Prostate gland (tissue), 2 donors: ENCODE data around the gene CAVIN4.

Source experiments
- CTCF ChIP-seq, 4 experiments: fragments of 200-600 bp in 2 of 4; fragments of 450-650 bp in 2 of 4; sonication (generic) in 2 of 4; IDR thresholded peaks; 1 replicate in 3 of 4; 2 replicates in 1 of 4; pipeline ENCODE4 v1.5.1; 2016 to 2019; ENCODE audit warnings: antibody characterized with exemption in 4 of 4, mild to moderate bottlenecking in 2 of 4, moderate library complexity in 2 of 4
- POLR2A ChIP-seq: fragments of 450-650 bp; IDR thresholded peaks from one replicate; pipeline ENCODE4 v1.6.1; 2016; ENCODE audit warnings: antibody characterized with exemption, mild to moderate bottlenecking
- POLR2AphosphoS5 ChIP-seq: sonication (generic); formaldehyde crosslinking; IDR thresholded peaks from one replicate; pipeline ENCODE4 v1.6.1; 2017; ENCODE audit warnings: antibody characterized with exemption

DNA sequence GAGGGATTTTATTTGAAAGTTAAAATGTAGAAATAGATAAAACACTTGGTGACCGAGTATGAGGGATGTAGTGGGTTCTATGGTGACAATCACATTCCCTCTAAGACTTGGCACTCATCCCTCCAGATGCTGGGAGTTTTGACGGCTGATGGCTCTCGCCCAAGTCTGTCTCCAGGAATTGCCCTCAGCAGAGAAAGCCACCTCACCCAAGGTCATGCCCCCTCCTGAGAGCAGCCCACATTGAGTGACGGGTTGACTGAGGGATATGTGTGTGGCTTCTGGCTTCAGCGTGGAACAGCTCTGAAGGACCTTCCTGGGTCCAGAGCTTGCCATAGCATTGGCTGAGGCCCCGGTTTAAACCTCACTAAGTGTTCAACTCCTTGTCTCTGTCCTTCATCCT is 19.4 kb downstream of the CAVIN4 start:
- TF ChIP-seq POLR2A (no peak), CTCF (IDR thresholded peaks at IDR 0.05) (no peak), POLR2AphosphoS5 (no peak)
